Stimulated activated CD4-positive, alpha-beta T cell treated with anti-CD3 and anti-CD28 coated beads, TNF-alpha, amount 100 ng/mL, for 1 hour (primary cell): ENCODE measurements around the gene EGFR.

ENCODE experiments used
- DNase-seq, 3 donors: peaks; one replicate each; pipeline ENCODE4 v3.0.0-alpha.2; 2020; ENCODE audit warnings: low read depth in 3 of 3, low spot score in 1 of 3

Gene EGFR

GRCh38 chr7:55240418-55241142 lies 221.8 kb downstream of the EGFR start:
- DNase-seq = no peak

DNA sequence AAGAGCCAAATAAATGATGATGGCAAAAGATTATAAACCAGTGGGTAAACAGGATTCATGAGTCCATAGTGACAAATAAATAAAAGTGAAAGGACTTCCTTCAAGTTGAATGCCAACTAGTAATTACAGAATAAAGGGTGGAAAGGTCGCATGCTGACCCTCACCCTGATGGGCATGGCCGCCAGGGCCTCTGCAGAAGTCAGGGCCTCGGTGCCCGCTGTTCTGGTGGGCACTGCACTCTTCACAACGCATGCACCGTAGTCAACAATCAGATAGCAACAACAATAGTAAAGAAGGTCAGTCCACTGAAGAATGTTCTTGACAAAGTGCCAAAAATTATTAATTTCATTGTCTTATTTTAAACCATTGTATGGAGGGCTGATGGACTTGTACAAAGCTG lies 223.1 kb downstream of the EGFR start:
- no peak for DNase-seq

DNA sequence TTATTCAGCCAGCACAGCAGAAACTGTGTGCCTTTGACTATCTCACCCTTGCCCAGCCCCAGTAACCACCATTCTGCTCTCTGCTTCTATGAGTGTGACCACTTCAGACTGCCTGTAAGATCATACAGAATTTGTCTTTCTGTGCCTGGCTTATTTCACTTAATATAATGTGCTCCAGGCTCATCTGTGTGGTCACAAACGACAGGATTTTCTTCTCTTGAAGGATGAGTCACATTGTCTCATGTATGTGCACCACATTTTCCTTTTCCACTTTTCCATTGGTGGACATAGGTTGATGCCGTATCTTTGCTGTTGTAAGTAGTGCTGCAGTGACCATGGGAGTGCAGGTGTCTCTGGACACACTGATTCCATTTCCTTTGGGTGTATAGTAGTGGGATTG lies 223.8 kb downstream of the EGFR start:
- DNase-seq = no peak

- no peak for DNase-seq
Measured at GRCh38 chr7:55244006-55244745, 225.4 kb downstream of the EGFR start.

- no peak for DNase-seq
Measured at GRCh38 chr7:55245271-55245723, 226.5 kb downstream of the EGFR start.

GRCh38 chr7:55246171-55246570 lies 227.4 kb downstream of the EGFR start:
- DNase-seq = no peak

- DNase-seq = no peak
Measured at GRCh38 chr7:55247428-55247827, 228.6 kb downstream of the EGFR start.

GRCh38 chr7:55248526-55248925 lies 229.7 kb downstream of the EGFR start:
- DNase-seq = no peak

- DNase-seq = no peak
Measured at GRCh38 chr7:55249332-55249731, 230.5 kb downstream of the EGFR start.

DNA sequence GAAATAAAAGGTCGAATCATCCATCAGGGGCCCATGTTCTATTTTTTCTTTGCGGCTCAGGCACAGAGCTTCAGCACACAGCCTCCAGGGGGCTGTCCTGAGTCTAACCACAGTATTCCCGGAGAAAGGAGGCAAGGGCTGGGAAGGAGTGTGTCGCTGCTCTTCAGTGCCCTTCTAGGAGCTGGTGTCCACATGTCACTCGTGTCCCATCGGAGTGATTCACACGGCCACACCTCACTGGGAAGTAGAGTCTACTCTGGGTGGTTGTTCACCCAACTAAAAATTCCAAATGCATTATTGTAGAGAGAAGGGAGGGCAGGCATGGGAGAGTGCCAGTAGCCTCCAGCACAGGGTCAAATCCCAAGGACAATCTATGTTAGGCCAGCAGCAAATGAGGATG lies 231.5 kb downstream of the EGFR start:
- no peak for DNase-seq

DNA sequence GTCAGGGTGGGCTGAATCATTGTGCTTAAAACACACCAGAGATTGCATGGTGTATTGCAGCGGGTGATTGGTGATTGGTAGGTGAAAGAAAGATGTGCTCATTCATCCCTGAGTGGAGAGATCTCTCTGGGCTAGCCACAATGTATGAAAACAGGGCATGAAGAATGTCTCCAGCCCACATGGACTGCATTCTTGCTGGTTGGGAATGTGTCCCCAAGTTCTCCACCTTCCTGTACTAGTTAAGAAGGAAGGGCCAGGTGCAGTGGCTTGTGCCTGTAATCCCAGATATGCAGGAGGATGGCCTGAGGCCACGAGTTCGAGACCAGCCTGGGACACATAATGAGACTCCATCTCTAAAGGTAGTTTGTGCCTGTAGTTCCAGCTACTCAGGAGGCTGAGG lies 232.5 kb downstream of the EGFR start:
- no peak for DNase-seq

DNA sequence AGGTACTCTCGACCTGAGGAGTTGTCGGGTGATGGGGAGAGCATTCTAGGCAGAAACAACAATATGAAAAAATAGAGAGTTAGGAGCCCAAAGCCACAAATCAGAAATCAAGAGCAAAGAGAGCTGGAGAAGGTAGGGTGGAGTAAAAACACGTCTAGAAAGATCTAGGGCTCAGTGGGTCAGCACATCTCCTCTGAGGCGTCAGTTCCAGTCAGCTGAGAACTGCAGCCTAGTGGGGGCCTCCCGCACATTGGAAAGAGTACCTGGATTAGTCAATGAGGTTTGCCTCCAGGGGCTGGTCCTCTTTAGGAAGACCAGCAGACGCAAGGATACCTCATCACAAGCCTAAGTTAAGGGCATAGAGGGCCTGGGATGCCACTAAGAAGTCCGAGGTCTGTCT lies 233.1 kb downstream of the EGFR start:
- no peak for DNase-seq

- DNase-seq = no peak
Measured at GRCh38 chr7:55252386-55252785, 233.6 kb downstream of the EGFR start.

GRCh38 chr7:55253188-55253587 lies 234.4 kb downstream of the EGFR start:
- no peak for DNase-seq

DNA sequence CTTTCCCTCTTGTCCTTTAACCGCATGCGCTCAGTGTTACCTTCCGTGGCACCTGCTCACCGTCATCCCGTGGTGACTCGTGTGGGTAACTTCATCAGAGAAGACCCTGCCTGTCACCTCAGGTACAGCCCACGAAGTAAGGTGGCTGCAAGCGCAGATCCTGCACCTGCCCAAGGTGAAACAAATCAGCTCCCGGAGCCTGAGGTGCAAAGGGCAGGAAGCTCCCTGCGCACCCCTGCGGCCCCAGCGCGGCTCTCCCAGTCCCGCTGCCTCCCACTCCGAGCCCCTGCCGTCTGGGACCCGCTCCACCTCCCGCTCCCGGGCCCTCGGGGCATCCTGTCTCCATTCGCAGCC lies 235.4 kb downstream of the EGFR start:
- DNase-seq = no peak

GRCh38 chr7:55254596-55255495 lies 236.0 kb downstream of the EGFR start:
- peak; percentile 19 to 63 (median 35) for DNase-seq

GRCh38 chr7:55255496-55256445 lies 237.0 kb downstream of the EGFR start:
- peak in 2 of 3 donors; percentile 45 to 66 for DNase-seq

DNA sequence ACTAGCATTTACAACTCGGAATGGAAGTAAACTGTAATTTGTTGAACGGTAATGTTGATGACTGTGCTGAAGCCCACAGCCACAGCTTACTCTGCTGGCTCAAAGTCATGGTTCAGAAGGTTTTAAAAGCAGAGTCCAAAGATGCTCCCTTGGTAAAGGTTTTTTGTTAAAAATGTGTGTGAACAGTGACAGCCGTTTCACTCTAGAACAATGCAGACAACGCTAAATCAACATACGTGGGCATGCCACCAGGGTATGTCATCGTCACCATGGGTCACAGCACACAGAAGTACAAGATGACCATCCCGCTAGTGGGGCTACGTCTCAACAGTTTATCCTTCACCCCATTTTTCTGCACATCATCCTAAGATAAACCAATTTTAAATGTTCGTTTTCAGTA lies 239.8 kb downstream of the EGFR start:
- DNase-seq = no peak

- no peak for DNase-seq
Measured at GRCh38 chr7:55260171-55260570, 241.4 kb downstream of the EGFR start.

DNA sequence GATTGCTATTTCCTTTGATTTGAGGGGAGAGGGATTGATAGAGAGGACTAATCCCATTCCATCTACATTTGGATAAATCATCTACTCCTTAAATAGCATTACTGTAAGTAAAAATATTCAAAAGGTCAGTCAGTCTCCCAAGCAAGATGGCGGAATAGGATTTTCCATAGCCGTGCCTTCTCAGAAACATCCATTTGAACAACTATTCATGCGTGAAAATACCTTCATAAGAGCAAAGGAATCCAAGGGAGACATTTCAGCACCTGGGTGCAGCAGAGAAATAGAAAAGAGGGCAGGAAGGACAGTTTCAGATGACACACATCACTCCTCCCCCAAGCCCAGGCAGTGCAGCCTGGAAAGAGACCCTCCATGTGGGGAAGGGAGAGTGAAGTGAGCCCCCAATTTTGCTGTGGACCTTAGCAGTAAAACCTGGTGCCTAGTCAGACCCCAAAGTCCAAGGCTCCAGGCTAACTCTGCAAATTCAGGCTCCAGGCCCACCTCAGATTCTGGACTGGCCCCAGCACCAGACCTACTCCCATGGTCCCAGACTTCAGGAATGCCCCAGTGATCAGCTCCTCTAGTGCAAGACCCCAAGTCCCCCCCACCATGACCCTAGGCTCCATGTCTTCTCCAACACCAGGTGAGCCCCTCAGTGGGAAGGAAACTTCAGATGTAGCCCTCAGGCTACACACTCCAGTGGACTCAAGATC lies 242.0 kb downstream of the EGFR start:
- DNase-seq = no peak
